HepG2 (cell line): ENCODE results near the gene KAT6B. TPM values are rescaled to one million over a fixed set of nuclear protein-coding genes. Genes with fewer than 3 reads are reported as not detected.

Source experiments
- AKAP8 ChIP-seq: sonication (generic); formaldehyde crosslinking; IDR thresholded peaks from 2 replicates; pipeline ENCODE4 v1.5.1; 2020; ENCODE audit warnings: mild to moderate bottlenecking, missing genetic modification reagents
- AKNA ChIP-seq: sonication (generic); formaldehyde crosslinking; IDR thresholded peaks from 2 replicates; pipeline ENCODE4 v1.4.0; 2020; ENCODE audit warnings: missing genetic modification reagents, borderline replicate concordance
- DMTF1 ChIP-seq: sonication (generic); formaldehyde crosslinking; IDR thresholded peaks from 2 replicates; pipeline ENCODE4 v1.4.0; 2020; ENCODE audit warnings: mild to moderate bottlenecking, missing genetic modification reagents
- ELK4 ChIP-seq: sonication (generic); formaldehyde crosslinking; IDR thresholded peaks from 2 replicates; pipeline ENCODE4 v1.9.0; 2021; ENCODE audit warnings: missing genetic modification reagents, borderline replicate concordance
- FOXM1 ChIP-seq: sonication (generic); formaldehyde crosslinking; IDR thresholded peaks from 2 replicates; pipeline ENCODE4 v1.5.0; 2020; ENCODE audit warnings: missing genetic modification reagents
- GATAD1 ChIP-seq: IDR thresholded peaks from 2 replicates; pipeline ENCODE4 v1.6.1; 2016; ENCODE audit warnings: missing genetic modification reagents, missing compliant biosample characterization
- HMG20A ChIP-seq: IDR thresholded peaks from 2 replicates; pipeline ENCODE4 v1.6.1; 2016; ENCODE audit warnings: borderline replicate concordance
- KAT8 ChIP-seq: IDR thresholded peaks from 2 replicates; pipeline ENCODE4 v1.6.1; 2016; ENCODE audit warnings: missing genetic modification reagents, missing compliant biosample characterization
- NFE2L1 ChIP-seq: sonication (generic); formaldehyde crosslinking; IDR thresholded peaks from 2 replicates; pipeline ENCODE4 v1.4.0; 2020; ENCODE audit warnings: missing genetic modification reagents, mild to moderate bottlenecking, borderline replicate concordance
- NPAS2 ChIP-seq: sonication (generic); formaldehyde crosslinking; IDR thresholded peaks from 2 replicates; pipeline ENCODE4 v1.8.0; 2022; ENCODE audit warnings: mild to moderate bottlenecking, missing genetic modification reagents, borderline replicate concordance
- RBAK ChIP-seq: sonication (generic); formaldehyde crosslinking; IDR thresholded peaks from 2 replicates; pipeline ENCODE4 v1.5.1; 2020; ENCODE audit warnings: mild to moderate bottlenecking, missing genetic modification reagents
- TGIF2 ChIP-seq: IDR thresholded peaks from 2 replicates; pipeline ENCODE4 v1.6.1; 2016; ENCODE audit warnings: control low read depth, missing compliant biosample characterization
- XRCC5 ChIP-seq: fragments of 200-400 bp; formaldehyde crosslinking; optimal IDR thresholded peaks from 2 replicates; pipeline ENCODE3; 2017; ENCODE audit warnings: mild to moderate bottlenecking, low read length
- ZNF256 ChIP-seq: sonication (generic); formaldehyde crosslinking; conservative IDR thresholded peaks from 2 replicates; pipeline ENCODE4 v1.4.0; 2020; ENCODE audit warnings: missing genetic modification reagents
- ZNF446 ChIP-seq: sonication (generic); formaldehyde crosslinking; IDR thresholded peaks from 2 replicates; pipeline ENCODE4 v1.5.0; 2020; ENCODE audit warnings: mild to moderate bottlenecking, missing genetic modification reagents
- ZNF619 ChIP-seq: sonication (generic); formaldehyde crosslinking; IDR thresholded peaks from 2 replicates; pipeline ENCODE4 v1.4.0; 2020; ENCODE audit warnings: mild to moderate bottlenecking, missing genetic modification reagents
- ZNF773 ChIP-seq: sonication (generic); formaldehyde crosslinking; IDR thresholded peaks from 2 replicates; pipeline ENCODE4 v1.4.0; 2020; ENCODE audit warnings: missing genetic modification reagents, borderline replicate concordance
- polyA plus RNA-seq, 8 experiments: library from polyadenylated mRNA; depleted of rRNA in 3 of 8; stranded (reverse) in 7 of 8; unstranded in 1 of 8; fragments of >200 nt; fragmentation: Illumina TruSeq in 4 of 8; extraction: Trizol in 4 of 8; gene quantifications; 2 replicates each; pipeline versions ENCODE4 v1.2.1 to v1.2.3, GENCODE V29; 2011 to 2016; ENCODE audit warnings: low read depth in 4 of 8, missing spikeins in 1 of 8, mixed read lengths in 1 of 8; ENCODE audit not compliant: insufficient read depth in 1 of 8
- total RNA-seq, 5 experiments: library from RNA; depleted of rRNA; stranded (reverse); fragments of >200 nt; fragmentation: Illumina TruSeq; extraction: Trizol; gene quantifications; 2 replicates each; pipeline ENCODE4 v1.2.3, GENCODE V29; 2016; ENCODE audit warnings: low read depth in 1 of 5

Gene KAT6B
- total and polyA plus RNA-seq, 2 of the 13 experiments (the other 11 are each of a cell fraction or from before 2014, with no cell fraction given), result 3.0 to 9.5 TPM

- TF ChIP-seq AKNA (CRISPR knock-in tag) (no peak), NFE2L1 (no peak), GATAD1 (CRISPR knock-in tag) (peak; percentile 28; the same call in 1 of the 2 replicates), KAT8 (peak; percentile 33), DMTF1 (CRISPR knock-in tag) (no peak), FOXM1 (CRISPR knock-in tag) (no peak), XRCC5 (peak; percentile 49), ZNF256 (CRISPR knock-in tag) (no peak), ZNF773 (CRISPR knock-in tag) (no peak), ELK4 (CRISPR knock-in tag) (no peak), RBAK (CRISPR knock-in tag) (no peak), NPAS2 (CRISPR knock-in tag) (no peak), HMG20A (no peak), TGIF2 (CRISPR knock-in tag) (peak; percentile 17; the same call in 1 of the 2 replicates), AKAP8 (CRISPR knock-in tag) (no peak), ZNF619 (CRISPR knock-in tag) (no peak), ZNF446 (CRISPR knock-in tag) (no peak)
These were observed at the start of gene KAT6B (continued) for GRCh38 chr10:74826142-74827044.
